Thymus (tissue), 11 donors: ENCODE data around the gene RTL1. TPM values are rescaled to one million over a fixed set of nuclear protein-coding genes. Genes with fewer than 3 reads are reported as not detected.

ENCODE experiments used
- DNase-seq, 9 donors: peaks; one replicate each; pipeline ENCODE4 v3.0.0-alpha.2; 2013; ENCODE audit warnings: low spot score in 9 of 9, low read depth in 6 of 9, missing footprints in 1 of 9
- H3K27ac ChIP-seq, 2 donors: one replicate each; pipeline ENCODE4 v1.5.1; 2013; ENCODE audit warnings: control low read depth in 1 of 2, low read depth in 1 of 2, low read length in 1 of 2, mild to moderate bottlenecking in 1 of 2, moderate library complexity in 1 of 2
- H3K27me3 ChIP-seq, 2 donors: one replicate each; pipeline ENCODE4 v1.5.1; 2013; ENCODE audit warnings: low read length in 1 of 2; ENCODE audit not compliant: control insufficient read depth in 2 of 2, insufficient read depth in 1 of 2
- H3K36me3 ChIP-seq, 2 donors: one replicate each; pipeline ENCODE4 v1.5.1; 2013; ENCODE audit warnings: low read length in 1 of 2, mild to moderate bottlenecking in 1 of 2, moderate library complexity in 1 of 2; ENCODE audit not compliant: control insufficient read depth in 2 of 2, insufficient read depth in 2 of 2
- H3K4me1 ChIP-seq, 2 donors: one replicate each; pipeline ENCODE4 v1.5.1; 2013; ENCODE audit warnings: low read length in 2 of 2; ENCODE audit not compliant: control insufficient read depth in 2 of 2, insufficient read depth in 2 of 2
- H3K4me3 ChIP-seq, 2 donors: one replicate each; pipeline ENCODE4 v1.5.1; 2013; ENCODE audit warnings: low read length in 2 of 2, control low read depth in 1 of 2, mild to moderate bottlenecking in 1 of 2
- H3K9me3 ChIP-seq, 2 donors: one replicate each; pipeline ENCODE4 v1.5.1; 2013; ENCODE audit warnings: low read length in 1 of 2, mild to moderate bottlenecking in 1 of 2; ENCODE audit not compliant: control insufficient read depth in 2 of 2, insufficient read depth in 1 of 2
- WGBS: extraction: QIAGEN DNeasy Blood & Tissue Kit; methylation state at CpG from one replicate; pipeline ENCODE4 v1.1.7; 2013; 5-methylcytosine and 5-hydroxymethylcytosine counted together
- polyA plus RNA-seq: library from polyadenylated mRNA; stranded (reverse); fragments of 200-250 nt; gene quantifications from one replicate; pipeline ENCODE4 v1.2.3, GENCODE V29; 2013
- total RNA-seq: library from RNA; stranded (reverse); fragments of 120-200 nt; gene quantifications from one replicate; pipeline ENCODE4 v1.2.4, GENCODE V29; 2013
- donor health status: healthy.

RTL1 gene
- total and polyA plus RNA-seq, 2 donors = under 0.01 to 0.02 TPM

- WGBS = 97% methylated on average over 2 of the region's 2 CpGs
- H3K27me3 ChIP-seq = no peaks in the 10 kb centered on the region
- no peak overlapping the region for H3K4me3 ChIP-seq
- no peaks in the 10 kb centered on the region for H3K36me3 ChIP-seq
- no peak overlapping the region for H3K27ac ChIP-seq
- no peaks in the 10 kb centered on the region for H3K9me3 ChIP-seq
- H3K4me1 ChIP-seq = peaks cover 0 to 3% of the 10 kb centered on the region in 2 donors
- no peak for DNase-seq
Observed at GRCh38 chr14:100862793-100863192, 40.7 kb downstream of the RTL1 start.

GRCh38 chr14:100862277-100862676 lies 41.2 kb downstream of the RTL1 start:
- peaks cover 0 to 3% of the 10 kb centered on the region in 2 donors for H3K4me1 ChIP-seq
- no peaks in the 10 kb centered on the region for H3K27me3 ChIP-seq
- no peak for DNase-seq
- no peaks in the 10 kb centered on the region for H3K9me3 ChIP-seq
- WGBS = 98% methylated on average over 3 of the region's 3 CpGs
- no peak overlapping the region for H3K4me3 ChIP-seq
- no peaks in the 10 kb centered on the region for H3K36me3 ChIP-seq
- no peak overlapping the region for H3K27ac ChIP-seq

DNA sequence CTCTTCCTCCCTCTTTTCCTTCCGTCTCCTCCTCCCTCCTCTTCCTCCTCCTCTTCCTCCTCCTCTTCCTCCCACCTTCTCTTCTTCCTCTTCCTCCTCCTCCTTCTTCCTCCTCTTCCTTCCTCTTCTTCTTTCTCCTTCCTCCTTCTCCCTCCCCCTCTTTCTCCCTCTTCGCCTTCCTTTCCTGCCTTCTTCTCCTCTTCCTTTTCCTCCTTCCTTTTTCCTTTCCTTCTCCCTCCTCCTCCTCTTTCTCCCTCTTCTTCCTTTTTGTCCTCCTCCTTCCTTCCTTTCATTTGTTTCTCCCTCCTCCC lies 41.6 kb downstream of the RTL1 start:
- WGBS = 97% methylated on average over 2 of the region's 2 CpGs

GRCh38 chr14:100861188-100861936 lies 42.2 kb downstream of the RTL1 start:
- no peaks in the 10 kb centered on the region for H3K27me3 ChIP-seq
- no peak overlapping the region for H3K27ac ChIP-seq
- peaks cover 0 to 3% of the 10 kb centered on the region in 2 donors for H3K4me1 ChIP-seq
- no peaks in the 10 kb centered on the region for H3K36me3 ChIP-seq
- DNase-seq = no peak
- no peak overlapping the region for H3K4me3 ChIP-seq
- 95% methylated on average over 16 of the region's 16 CpGs for WGBS
- H3K9me3 ChIP-seq = no peaks in the 10 kb centered on the region

More for the DNA sequence above, 41.6 kb downstream of the RTL1 start:
- no peaks in the 10 kb centered on the region for H3K9me3 ChIP-seq
- no peak overlapping the region for H3K27ac ChIP-seq
- DNase-seq = no peak
- H3K36me3 ChIP-seq = no peaks in the 10 kb centered on the region
- peaks cover 0 to 3% of the 10 kb centered on the region in 2 donors for H3K4me1 ChIP-seq
- no peaks in the 10 kb centered on the region for H3K27me3 ChIP-seq
- no peak overlapping the region for H3K4me3 ChIP-seq

DNA sequence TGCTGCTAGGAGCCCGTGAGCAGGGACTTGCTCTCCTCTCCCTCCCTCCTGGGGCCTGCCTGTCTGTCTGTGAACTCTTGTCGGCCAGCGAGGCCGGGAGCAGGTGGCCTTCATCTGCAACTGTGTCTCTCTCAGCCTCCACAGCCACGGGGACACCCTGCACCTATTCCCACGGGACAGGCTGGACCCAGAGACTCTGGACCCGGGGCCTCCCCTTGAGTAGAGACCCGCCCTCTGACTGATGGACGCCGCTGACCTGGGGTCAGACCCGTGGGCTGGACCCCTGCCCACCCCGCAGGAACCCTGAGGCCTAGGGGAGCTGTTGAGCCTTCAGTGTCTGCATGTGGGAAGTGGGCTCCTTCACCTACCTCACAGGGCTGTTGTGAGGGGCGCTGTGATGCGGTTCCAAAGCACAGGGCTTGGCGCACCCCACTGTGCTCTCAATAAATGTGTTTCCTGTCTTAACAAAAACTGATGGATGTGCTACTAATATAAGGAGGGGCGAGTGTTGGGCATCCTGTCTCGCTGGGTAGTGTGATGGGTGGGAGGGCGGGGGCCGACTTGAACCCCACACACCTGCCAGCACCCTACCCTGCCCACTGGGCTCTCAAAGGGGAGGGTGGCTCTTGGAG lies 42.9 kb downstream of the RTL1 start:
- no peaks in the 10 kb centered on the region for H3K36me3 ChIP-seq
- 85% methylated on average over 19 of the region's 19 CpGs for WGBS
- H3K4me3 ChIP-seq = no peak overlapping the region
- H3K27ac ChIP-seq = no peak overlapping the region
- no peaks in the 10 kb centered on the region for H3K27me3 ChIP-seq
- DNase-seq = no peak
- H3K4me1 ChIP-seq = peaks cover 0 to 3% of the 10 kb centered on the region in 2 donors
- H3K9me3 ChIP-seq = no peaks in the 10 kb centered on the region

DNA sequence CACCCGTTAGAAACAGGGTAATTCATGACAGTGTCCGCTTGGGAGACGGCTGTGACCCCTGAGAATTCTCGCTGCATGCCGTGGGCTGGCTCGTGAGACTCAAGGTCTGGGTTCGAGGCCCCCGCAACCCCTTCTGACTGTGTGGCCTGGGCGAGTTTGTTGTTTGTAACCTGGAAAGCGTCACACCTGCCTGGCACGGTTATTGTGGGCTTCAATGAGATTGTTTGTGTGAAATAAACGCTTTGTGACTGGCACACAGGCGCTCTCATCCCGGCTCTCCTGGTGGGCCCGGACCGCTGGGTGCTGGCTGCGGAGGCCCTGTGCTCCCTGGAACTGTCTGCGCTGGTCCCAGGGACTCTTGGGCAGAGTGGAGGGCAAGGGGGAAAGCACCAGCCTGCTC lies 43.7 kb downstream of the RTL1 start:
- WGBS = 96% methylated on average over 18 of the region's 18 CpGs
- H3K9me3 ChIP-seq = no peaks in the 10 kb centered on the region
- no peaks in the 10 kb centered on the region for H3K36me3 ChIP-seq
- H3K27ac ChIP-seq = no peak overlapping the region
- DNase-seq = no peak
- no peaks in the 10 kb centered on the region for H3K27me3 ChIP-seq
- no peak overlapping the region for H3K4me3 ChIP-seq
- peaks cover 0 to 3% of the 10 kb centered on the region in 2 donors for H3K4me1 ChIP-seq

- Histone ChIP-seq H3K9me3 (no peaks in the 10 kb centered on the region), H3K36me3 (no peaks in the 10 kb centered on the region), H3K27me3 (no peaks in the 10 kb centered on the region), H3K27ac (no peak overlapping the region), H3K4me1 (peaks cover 0 to 3% of the 10 kb centered on the region in 2 donors), H3K4me3 (no peak overlapping the region)
- DNase-seq = no peak
- 92% methylated on average over 8 of the region's 8 CpGs for WGBS
Observed at GRCh38 chr14:100858838-100859220, 44.7 kb downstream of the RTL1 start.

DNA sequence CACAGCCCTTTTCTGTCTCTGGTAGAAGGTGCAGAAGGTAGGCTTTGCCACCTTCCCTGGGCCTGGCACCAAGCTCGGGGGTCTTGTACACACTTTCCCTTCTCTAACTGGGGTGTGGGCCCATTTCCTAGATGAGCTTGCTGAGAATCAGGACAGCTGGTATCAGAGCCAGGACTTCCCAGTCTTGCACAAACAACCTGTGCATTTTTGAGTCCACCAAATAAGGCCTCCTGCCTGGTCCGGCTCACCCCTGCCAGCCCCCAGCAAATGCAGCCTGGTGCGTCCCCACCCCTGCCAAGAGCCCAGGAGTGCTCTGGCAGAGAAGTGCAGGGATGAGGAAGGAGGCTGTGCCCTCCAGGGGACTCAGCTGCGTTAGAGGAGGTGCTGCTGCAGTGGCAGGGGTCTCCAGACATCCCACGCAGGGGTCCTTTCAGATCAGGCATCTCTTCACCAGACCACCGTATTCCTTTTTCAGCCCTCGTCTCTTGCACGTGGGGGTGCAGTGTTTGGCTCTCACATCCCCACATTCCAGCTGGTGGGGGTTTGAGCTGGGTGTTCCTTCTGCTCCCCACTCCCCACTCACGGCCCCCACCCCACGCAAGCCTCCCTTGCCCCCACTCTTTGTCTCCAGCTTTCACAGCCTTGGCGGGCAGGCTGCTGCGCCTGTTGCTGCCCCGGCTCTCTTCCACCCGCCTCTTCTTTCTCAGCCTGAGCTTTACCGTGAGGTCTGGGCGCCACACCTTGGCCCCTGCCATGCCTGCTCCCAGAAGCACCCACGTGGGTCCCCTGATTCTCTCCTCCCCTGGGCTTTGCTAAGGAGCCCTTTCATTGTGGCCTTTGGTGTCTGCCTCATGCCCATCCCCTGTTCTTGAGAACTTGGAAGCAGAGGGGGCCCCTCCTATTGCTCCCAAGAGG lies 45.3 kb downstream of the RTL1 start:
- H3K9me3 ChIP-seq = no peaks in the 10 kb centered on the region
- WGBS = 91% methylated on average over 17 of the region's 17 CpGs
- no peak overlapping the region for H3K4me3 ChIP-seq
- peaks cover 0 to 3% of the 10 kb centered on the region in 2 donors for H3K4me1 ChIP-seq
- no peak overlapping the region for H3K27ac ChIP-seq
- H3K36me3 ChIP-seq = no peaks in the 10 kb centered on the region
- DNase-seq = no peak
- H3K27me3 ChIP-seq = no peaks in the 10 kb centered on the region
